LNCAP (cell line): ENCODE measurements around the gene ARHGEF40.

Experiments
- TF ChIP-seq, protein P1 (sequence below): fragments of 450-650 bp; IDR thresholded peaks from 2 replicates; pipeline ENCODE4 v1.5.1; 2017; ENCODE audit warnings: mild to moderate bottlenecking

Gene ARHGEF40

GRCh38 chr14:21042918-21043317 is 27.2 kb upstream of the ARHGEF40 start:
- TF ChIP-seq, protein P1, sequence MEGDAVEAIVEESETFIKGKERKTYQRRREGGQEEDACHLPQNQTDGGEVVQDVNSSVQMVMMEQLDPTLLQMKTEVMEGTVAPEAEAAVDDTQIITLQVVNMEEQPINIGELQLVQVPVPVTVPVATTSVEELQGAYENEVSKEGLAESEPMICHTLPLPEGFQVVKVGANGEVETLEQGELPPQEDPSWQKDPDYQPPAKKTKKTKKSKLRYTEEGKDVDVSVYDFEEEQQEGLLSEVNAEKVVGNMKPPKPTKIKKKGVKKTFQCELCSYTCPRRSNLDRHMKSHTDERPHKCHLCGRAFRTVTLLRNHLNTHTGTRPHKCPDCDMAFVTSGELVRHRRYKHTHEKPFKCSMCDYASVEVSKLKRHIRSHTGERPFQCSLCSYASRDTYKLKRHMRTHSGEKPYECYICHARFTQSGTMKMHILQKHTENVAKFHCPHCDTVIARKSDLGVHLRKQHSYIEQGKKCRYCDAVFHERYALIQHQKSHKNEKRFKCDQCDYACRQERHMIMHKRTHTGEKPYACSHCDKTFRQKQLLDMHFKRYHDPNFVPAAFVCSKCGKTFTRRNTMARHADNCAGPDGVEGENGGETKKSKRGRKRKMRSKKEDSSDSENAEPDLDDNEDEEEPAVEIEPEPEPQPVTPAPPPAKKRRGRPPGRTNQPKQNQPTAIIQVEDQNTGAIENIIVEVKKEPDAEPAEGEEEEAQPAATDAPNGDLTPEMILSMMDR, result no peak

DNA sequence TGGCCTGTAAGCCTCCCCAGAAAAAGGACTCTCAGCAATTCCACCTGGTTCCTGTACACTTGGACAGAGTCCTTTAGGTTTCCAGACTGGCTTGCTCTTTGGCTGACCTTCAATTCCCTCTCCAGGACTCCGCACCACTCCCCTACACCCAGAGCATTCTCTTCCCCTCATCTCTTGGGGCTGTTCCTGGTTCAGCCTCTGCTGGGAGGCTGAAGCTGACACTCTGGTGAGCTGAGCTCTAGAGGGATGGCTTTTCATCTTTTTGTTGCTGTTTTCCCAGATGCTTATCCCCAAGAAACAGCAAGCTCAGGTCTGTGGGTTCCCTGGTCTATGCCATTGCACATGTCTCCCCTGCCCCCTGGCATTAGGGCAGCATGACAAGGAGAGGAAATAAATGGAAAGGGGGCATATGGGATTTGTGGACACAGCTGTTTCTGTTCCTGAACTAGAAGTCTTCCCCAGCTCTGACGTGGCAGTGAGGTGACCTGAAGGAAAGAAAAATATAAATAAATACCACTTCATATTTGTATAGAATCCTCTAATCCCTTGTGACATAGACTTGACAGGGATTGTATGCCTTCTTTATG is 26.6 kb upstream of the ARHGEF40 start:
- TF ChIP-seq, protein P1, result no peak

- TF ChIP-seq, protein P1, result no peak
Observed at GRCh38 chr14:21043974-21044618, 26.0 kb upstream of the ARHGEF40 start.

GRCh38 chr14:21047378-21047781 is 22.7 kb upstream of the ARHGEF40 start:
- TF ChIP-seq, protein P1, result no peak

- TF ChIP-seq, protein P1, result no peak
Observed at GRCh38 chr14:21048638-21049037, 21.5 kb upstream of the ARHGEF40 start.

GRCh38 chr14:21049271-21049673 is 20.8 kb upstream of the ARHGEF40 start:
- TF ChIP-seq, protein P1, result no peak

DNA sequence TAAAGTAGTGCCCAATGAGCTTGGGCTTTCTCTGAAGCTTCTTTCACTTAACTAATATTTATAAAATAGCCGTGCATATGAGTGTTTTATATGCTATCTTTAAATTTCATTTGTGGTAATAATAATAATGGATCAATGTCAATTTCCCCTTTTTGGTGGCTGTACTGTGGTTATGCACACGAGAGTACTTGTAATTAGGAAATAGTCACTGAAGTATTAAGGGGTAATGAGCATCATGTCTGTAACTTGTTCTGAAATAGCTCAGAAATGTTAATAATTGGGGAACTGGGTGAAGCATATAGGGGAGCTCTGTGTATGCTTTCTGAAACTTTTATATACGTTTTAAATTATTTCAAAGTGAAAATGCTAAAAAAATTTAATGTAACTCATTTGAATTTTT is 19.5 kb upstream of the ARHGEF40 start:
- TF ChIP-seq, protein P1, result no peak
